ENCODE data around the gene HOXB7.

Gene HOXB7

GRCh38 chr17:48587276-48588073, 23.3 kb downstream of the HOXB7 start:
- no peak for DNase-seq (ENCODE audit: insufficient read length, low spot score)
- FAIRE-seq = no peak
- no peak for TF ChIP-seq POLR2A (IDR thresholded peaks at IDR 0.05; ENCODE audit: low read depth, low read length)

GRCh38 chr17:48586355-48587258, 24.2 kb downstream of the HOXB7 start:
- no peak for DNase-seq (ENCODE audit: insufficient read length, low spot score)
- TF ChIP-seq POLR2A (IDR thresholded peaks at IDR 0.05; ENCODE audit: low read depth, low read length) = no peak
- FAIRE-seq = no peak

GRCh38 chr17:48584223-48584741, 26.5 kb downstream of the HOXB7 start:
- no peak for FAIRE-seq
- DNase-seq (ENCODE audit: insufficient read length, low spot score) = no peak
- no peak for TF ChIP-seq POLR2A (IDR thresholded peaks at IDR 0.05; ENCODE audit: low read depth, low read length)

- DNase-seq (ENCODE audit: insufficient read length, low spot score) = no peak
- no peak for TF ChIP-seq POLR2A (IDR thresholded peaks at IDR 0.05; ENCODE audit: low read depth, low read length)
- no peak for FAIRE-seq
Observed at GRCh38 chr17:48583708-48584222, 27.1 kb downstream of the HOXB7 start.

- TF ChIP-seq POLR2A (IDR thresholded peaks at IDR 0.05; ENCODE audit: low read depth, low read length) = no peak
- DNase-seq (ENCODE audit: insufficient read length, low spot score) = no peak
- no peak for FAIRE-seq
Observed at GRCh38 chr17:48582750-48583069, 28.1 kb downstream of the HOXB7 start.

- DNase-seq (ENCODE audit: insufficient read length, low spot score) (no peak), FAIRE-seq (no peak)
- TF ChIP-seq POLR2A (IDR thresholded peaks at IDR 0.05; ENCODE audit: low read depth, low read length) = no peak
Observed at GRCh38 chr17:48579760-48580554, 30.9 kb downstream of the HOXB7 start.

- no peak for TF ChIP-seq POLR2A (IDR thresholded peaks at IDR 0.05; ENCODE audit: low read depth, low read length)
- DNase-seq (ENCODE audit: insufficient read length, low spot score) = no peak
- no peak for FAIRE-seq
Observed at GRCh38 chr17:48579471-48579759, 31.4 kb downstream of the HOXB7 start.

- DNase-seq (ENCODE audit: insufficient read length, low spot score) (no peak), FAIRE-seq (no peak)
- TF ChIP-seq POLR2A (IDR thresholded peaks at IDR 0.05; ENCODE audit: low read depth, low read length) = no peak
Observed at GRCh38 chr17:48578616-48579470, 32.0 kb downstream of the HOXB7 start.

GRCh38 chr17:48577946-48578615, 32.7 kb downstream of the HOXB7 start, which contains the start of gene HOXB4:
Gene HOXB4 (minus strand): TSS chr17:48578350. CDS start chr17:48578319, 31 bp downstream.
- FAIRE-seq (no peak), DNase-seq (ENCODE audit: insufficient read length, low spot score) (no peak)

GRCh38 chr17:48577330-48577945, 33.4 kb downstream of the HOXB7 start:
- FAIRE-seq (no peak), DNase-seq (ENCODE audit: insufficient read length, low spot score) (no peak)
- no peak for TF ChIP-seq POLR2A (IDR thresholded peaks at IDR 0.05; ENCODE audit: low read depth, low read length)

More at GRCh38 chr17:48577946-48578615, 32.7 kb downstream of the HOXB7 start, which contains the start of gene HOXB4:
- TF ChIP-seq POLR2A (IDR thresholded peaks at IDR 0.05; ENCODE audit: low read depth, low read length) = no peak

- no peak for FAIRE-seq
- DNase-seq (ENCODE audit: insufficient read length, low spot score) = no peak
- no peak for TF ChIP-seq POLR2A (IDR thresholded peaks at IDR 0.05; ENCODE audit: low read depth, low read length)
Observed at GRCh38 chr17:48576479-48577309, 34.1 kb downstream of the HOXB7 start.
